GM21526 (cell line): ENCODE results near the gene TRAPPC12.

Source experiments
- ATAC-seq: cut with Tn5 transposase; IDR thresholded peaks from one replicate; pipeline ENCODE4 v1.9.1; 2021; ENCODE audit warnings: moderate library complexity; ENCODE audit not compliant: unreplicated experiment, low FRiP score

The TRAPPC12 gene

GRCh38 chr2:3405307-3405706 lies 25.8 kb downstream of the TRAPPC12 start:
- no peak for ATAC-seq

- ATAC-seq, result no peak
Observed at GRCh38 chr2:3405876-3406275, 26.4 kb downstream of the TRAPPC12 start.

- ATAC-seq, result no peak
Observed at GRCh38 chr2:3406501-3406900, 27.0 kb downstream of the TRAPPC12 start.

- no peak for ATAC-seq
Observed at GRCh38 chr2:3408781-3409180, 29.3 kb downstream of the TRAPPC12 start.

GRCh38 chr2:3409627-3410170 lies 30.2 kb downstream of the TRAPPC12 start:
- no peak for ATAC-seq

GRCh38 chr2:3411103-3411502 lies 31.6 kb downstream of the TRAPPC12 start:
- no peak for ATAC-seq

GRCh38 chr2:3413697-3414096 lies 34.2 kb downstream of the TRAPPC12 start:
- no peak for ATAC-seq

GRCh38 chr2:3414133-3414860 lies 34.8 kb downstream of the TRAPPC12 start:
- ATAC-seq, result no peak

GRCh38 chr2:3418766-3419404 lies 39.4 kb downstream of the TRAPPC12 start:
- ATAC-seq, result no peak

GRCh38 chr2:3420076-3420768 lies 40.7 kb downstream of the TRAPPC12 start:
- no peak for ATAC-seq

GRCh38 chr2:3420769-3421397 lies 41.4 kb downstream of the TRAPPC12 start:
- no peak for ATAC-seq

GRCh38 chr2:3421580-3421979 lies 42.1 kb downstream of the TRAPPC12 start:
- no peak for ATAC-seq

GRCh38 chr2:3422161-3422779 lies 42.8 kb downstream of the TRAPPC12 start:
- no peak for ATAC-seq

GRCh38 chr2:3423492-3424170 lies 44.1 kb downstream of the TRAPPC12 start:
- ATAC-seq, result no peak

- no peak for ATAC-seq
Observed at GRCh38 chr2:3424171-3424795, 44.8 kb downstream of the TRAPPC12 start.

- ATAC-seq, result no peak
Observed at GRCh38 chr2:3426615-3427014, 47.1 kb downstream of the TRAPPC12 start.

- peak; percentile 90 for ATAC-seq
Observed at GRCh38 chr2:3427272-3427671, 47.8 kb downstream of the TRAPPC12 start.

GRCh38 chr2:3428577-3428976 lies 49.1 kb downstream of the TRAPPC12 start:
- no peak for ATAC-seq

GRCh38 chr2:3429066-3429610 lies 49.6 kb downstream of the TRAPPC12 start:
- ATAC-seq, result no peak
